GM12891 (cell line): ENCODE data around the gene P2RX5.
A peak's percentile ranks its signal among the peaks of the same experiment; 100 is the strongest.

Source experiments
- DNase-seq: peaks from one replicate; pipeline ENCODE4 v3.0.0; 2011; ENCODE audit warnings: low spot score; ENCODE audit not compliant: insufficient read length
- FAIRE-seq: peaks from 2 replicates; lab custom pipeline; 2011; peaks lifted over from hg19 to GRCh38; lab: Jason Lieb, UNC
- PAX5 ChIP-seq: IDR thresholded peaks from 2 replicates; pipeline ENCODE4 v1.6.1; 2011; ENCODE audit warnings: low read length, moderate library complexity, mild to moderate bottlenecking; ENCODE audit not compliant: insufficient read depth, severe bottlenecking
- POLR2A ChIP-seq: IDR thresholded peaks from 2 replicates; pipeline ENCODE4 v1.6.1; 2011; ENCODE audit warnings: low read depth, low read length, control low read depth
- POLR2AphosphoS5 ChIP-seq: IDR thresholded peaks from 2 replicates; pipeline ENCODE4 v1.6.1; 2011; ENCODE audit warnings: low read depth, low read length, control low read depth
- POU2F2 ChIP-seq: IDR thresholded peaks from 2 replicates; pipeline ENCODE4 v1.6.1; 2011; ENCODE audit warnings: low read depth, mild to moderate bottlenecking, control low read depth, low read length, moderate library complexity
- SPI1 ChIP-seq: IDR thresholded peaks from 2 replicates; pipeline ENCODE4 v1.6.1; 2011; ENCODE audit warnings: low read depth, low read length, control low read depth
- TAF1 ChIP-seq: IDR thresholded peaks from 2 replicates; pipeline ENCODE4 v1.6.1; 2011; ENCODE audit warnings: low read depth, low read length, control low read depth

Gene P2RX5

DNA sequence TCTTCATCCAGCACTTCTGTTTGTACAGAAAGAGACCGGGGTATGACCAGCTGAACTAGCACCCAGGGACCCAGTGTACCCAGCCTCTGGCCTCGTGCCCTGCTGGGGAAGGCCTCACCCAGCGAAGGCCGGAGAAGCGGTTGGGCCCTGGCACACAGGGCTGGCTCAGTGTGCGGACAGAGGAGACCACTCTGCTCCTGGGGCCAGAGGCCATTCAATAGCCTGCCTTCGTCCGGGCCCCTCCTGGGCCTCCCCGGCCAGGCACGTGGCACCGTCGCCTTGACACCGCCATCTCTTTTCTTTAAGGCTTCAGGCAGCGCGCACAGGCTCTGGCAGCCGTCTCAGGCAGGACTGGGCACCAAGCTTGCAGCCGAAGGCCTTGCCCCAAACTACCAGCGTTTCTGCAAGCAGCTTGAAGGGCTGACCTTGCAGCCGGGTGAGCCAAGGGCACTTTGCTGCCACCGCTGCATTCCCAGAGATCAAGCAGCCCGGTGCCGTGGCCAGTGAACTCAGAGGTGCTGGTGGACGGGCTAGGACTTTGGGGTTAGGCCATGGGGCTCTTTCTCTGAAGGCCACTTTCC, 35.6 kb downstream of the P2RX5 start:
- FAIRE-seq = no peak
- TF ChIP-seq TAF1 (no peak), POLR2A (no peak), POU2F2 (no peak), SPI1 (no peak), PAX5 (no peak), POLR2AphosphoS5 (no peak)
- DNase-seq = no peak

DNA sequence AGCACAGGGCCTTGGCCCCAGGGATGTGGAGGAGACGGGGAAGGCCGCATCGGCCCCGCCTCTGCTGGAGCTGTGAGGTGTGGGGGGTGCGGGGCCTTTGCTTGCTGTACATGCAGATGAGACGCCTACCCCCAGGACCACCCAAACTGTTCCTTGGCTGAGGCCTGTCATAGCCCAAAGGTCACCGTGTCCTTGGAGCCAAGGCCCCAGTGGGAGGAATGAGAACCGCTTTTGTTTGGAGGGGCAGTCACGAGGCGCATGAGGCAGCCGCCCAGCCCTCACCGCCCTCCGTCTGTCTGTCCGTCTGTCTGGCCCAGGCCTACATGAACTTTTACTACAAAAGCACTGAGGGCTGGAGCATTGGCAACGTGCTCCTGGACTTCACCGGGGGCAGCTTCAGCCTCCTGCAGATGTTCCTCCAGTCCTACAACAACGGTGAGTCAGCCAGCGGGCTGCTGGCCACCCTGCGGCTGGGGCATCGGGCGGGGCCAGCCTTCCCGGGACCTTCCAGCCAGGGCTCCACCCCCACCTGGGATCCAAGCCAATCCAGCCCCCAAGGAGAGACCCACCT, 36.3 kb downstream of the P2RX5 start:
- TF ChIP-seq TAF1 = no peak
- no peak for DNase-seq
- FAIRE-seq = no peak

DNA sequence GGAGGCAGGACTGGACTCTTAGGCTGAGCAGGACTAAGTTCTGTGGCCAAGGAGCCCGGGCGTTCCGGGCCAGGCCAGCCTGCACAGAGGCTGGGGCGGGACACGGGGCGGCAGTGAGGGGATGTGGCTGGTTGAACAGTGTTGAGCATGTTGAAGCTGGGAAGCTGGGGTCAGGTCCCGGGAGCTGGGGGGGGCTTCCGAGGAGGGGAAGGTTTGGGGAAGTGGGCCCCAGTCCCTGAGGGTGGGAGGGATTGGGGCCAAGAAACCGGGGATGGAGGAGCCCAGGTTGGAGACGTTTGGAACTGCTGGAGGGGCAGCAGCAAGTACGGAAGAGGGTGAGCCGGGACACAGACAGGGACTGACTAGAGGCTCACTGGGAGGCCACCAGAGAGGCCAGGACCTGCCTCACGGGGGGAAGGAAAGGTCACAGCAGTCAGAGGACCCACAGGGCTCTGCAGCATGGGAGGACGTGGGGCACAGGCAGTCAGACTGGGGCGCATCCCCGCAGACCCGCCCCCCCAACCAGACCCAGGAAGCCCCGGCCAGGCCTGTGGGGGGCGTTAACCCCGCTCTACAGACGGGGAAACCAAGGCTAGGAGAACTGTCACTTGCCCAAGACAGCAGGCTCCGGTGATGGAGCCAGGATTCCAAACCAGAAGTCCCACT, 37.0 kb downstream of the P2RX5 start:
- TF ChIP-seq POU2F2 (no peak), TAF1 (no peak), POLR2A (no peak), PAX5 (no peak), POLR2AphosphoS5 (no peak), SPI1 (no peak)
- DNase-seq = no peak
- FAIRE-seq = no peak

DNA sequence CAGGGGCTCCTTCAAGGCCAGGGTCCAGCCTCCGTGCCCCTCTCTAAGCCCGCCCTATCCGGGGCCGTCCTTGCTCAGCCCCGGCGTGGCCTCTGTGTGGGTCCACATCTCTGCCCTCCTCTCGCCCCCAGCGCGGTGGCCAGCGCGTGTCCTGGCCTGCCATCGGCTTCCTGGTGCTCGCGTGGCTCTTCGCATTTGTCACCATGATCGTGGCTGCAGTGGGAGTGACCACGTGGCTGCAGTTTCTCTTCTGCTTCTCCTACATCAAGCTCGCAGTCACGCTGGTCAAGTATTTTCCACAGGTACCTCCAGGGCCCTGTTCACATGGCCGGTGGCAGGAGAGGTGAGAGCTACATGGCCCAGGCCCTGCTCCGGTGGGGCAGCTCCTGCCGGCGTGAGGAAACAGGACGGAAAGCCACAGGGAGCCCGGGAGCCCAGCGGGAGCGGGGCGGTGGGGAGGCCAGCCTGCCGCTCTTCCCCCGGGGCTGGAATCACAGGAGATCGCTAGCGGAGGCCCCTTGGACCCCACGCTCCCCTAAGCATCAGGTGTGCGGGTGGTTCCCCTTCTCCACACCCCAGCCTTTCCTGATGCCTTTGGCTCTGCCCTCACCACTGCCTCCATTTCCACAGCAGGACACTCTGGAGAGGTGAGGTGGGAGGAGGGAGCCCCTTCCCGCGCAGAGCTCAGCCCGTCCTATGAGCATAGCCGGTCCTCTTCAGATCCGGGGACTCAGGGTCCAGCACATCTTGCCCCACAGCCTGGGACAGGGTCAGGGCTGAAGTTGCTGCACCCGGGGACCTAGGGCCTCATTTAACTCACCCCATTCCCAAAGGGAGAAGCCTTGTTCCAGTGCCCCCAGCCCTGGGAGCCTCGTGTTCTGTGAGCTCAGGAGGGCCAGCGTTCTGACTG, 37.8 kb downstream of the P2RX5 start:
- no peak for FAIRE-seq
- TF ChIP-seq SPI1 (0 out of 2 replicates have a peak, but pooled peaks have one; percentile 8), PAX5 (no peak)
- no peak for DNase-seq

DNA sequence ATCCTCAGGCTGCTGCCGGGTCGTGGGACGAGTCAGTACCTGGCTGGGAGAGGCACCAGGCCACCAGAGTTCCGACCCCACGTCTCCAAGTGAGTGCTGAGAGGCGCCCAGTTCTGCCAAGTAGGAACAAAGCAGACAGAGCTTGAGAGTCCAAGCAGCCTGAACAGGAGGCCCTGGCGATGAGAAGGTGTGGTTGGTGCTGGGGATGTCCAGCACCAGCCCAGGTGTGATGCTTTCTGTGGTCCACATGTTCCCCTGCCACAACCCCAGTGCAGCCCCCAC, 38.4 kb downstream of the P2RX5 start:
- TF ChIP-seq TAF1 (no peak), POLR2A (no peak), POLR2AphosphoS5 (no peak)
- FAIRE-seq = no peak
- no peak for DNase-seq

DNA sequence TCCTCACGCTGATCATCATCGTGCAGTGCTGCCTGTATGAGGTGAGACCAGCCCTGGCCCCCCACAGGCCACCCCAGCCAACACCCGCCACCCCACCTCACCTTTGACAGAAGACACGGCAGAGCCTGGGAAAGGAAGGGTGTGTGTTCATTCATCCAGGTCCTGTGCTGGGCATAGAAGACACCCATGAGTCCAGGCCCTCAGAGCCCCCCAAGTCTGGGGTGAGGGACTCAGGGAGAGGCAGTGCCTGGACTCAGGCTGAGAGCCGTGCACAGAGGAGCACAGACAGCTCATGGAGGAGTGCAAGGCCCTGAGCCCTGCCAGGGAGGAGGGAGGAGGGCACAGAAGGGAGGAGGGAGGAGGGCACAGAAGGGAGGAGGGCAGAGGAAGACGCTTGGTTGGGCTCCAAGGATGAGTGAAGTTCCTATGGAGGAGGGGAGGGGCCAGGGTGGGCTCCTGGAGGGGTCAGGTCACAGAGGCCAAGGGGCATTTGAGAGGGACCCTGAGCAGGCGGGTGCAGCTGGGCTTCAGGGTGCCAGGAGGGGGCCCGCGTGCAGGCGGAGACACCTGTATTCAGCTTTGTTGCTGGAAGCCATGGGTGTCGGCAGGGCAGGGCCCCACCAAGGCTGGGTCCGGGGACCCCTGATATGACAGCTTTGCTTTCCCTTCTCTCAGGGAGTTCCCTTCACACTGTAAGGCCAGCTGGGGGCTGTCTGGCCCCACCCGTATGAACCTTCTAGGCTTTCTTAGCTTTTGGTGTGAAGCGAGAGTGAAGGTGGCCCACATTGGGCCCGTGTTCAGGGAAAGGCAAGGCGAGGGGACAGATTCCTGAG, 39.0 kb downstream of the P2RX5 start:
- FAIRE-seq = no peak
- TF ChIP-seq POLR2A (no peak), PAX5 (no peak), POU2F2 (no peak), POLR2AphosphoS5 (no peak), TAF1 (no peak), SPI1 (no peak)
- no peak for DNase-seq

DNA sequence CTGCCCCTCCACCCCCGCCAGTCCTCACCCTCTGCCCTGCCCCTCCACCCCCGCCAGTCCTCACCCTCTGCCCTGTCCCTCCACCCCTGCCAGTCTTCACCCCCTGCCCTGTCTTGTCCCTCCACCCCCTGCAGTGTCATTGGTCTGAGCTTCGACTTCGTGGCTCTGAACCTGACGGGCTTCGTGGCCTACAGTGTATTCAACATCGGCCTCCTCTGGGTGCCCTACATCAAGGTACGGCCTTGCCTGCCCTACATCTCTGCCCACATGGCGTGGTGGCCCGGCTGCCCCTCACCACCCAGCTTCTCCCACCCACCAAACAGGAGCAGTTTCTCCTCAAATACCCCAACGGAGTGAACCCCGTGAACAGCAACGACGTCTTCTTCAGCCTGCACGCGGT, 39.6 kb downstream of the P2RX5 start:
- DNase-seq (no peak), FAIRE-seq (no peak)
- TF ChIP-seq POLR2A (no peak), POLR2AphosphoS5 (no peak), POU2F2 (no peak), PAX5 (no peak), SPI1 (no peak), TAF1 (no peak)

DNA sequence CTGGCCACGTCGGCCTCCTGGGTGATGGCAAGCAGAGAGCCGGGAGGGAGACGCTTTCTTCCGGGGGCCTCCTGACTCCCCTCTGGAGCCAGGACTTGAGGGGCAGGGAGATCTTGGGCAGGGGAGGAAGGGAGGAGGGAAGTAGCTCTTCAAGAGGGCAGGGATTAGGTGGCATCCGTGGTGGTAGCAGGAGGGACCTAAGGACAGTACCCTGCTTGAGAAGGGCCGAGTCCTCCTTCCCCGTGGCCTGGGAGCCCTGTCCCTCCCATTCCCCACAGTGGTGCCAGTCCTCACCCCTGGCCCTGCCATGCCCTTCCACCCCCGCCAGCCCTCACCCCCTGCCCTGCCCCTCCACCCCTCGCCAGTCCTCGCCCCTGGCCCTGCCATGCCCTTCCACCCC, 40.2 kb downstream of the P2RX5 start:
- TF ChIP-seq SPI1 (no peak), POLR2A (no peak), POU2F2 (no peak), TAF1 (no peak), PAX5 (no peak), POLR2AphosphoS5 (no peak)
- DNase-seq = no peak
- FAIRE-seq = no peak

DNA sequence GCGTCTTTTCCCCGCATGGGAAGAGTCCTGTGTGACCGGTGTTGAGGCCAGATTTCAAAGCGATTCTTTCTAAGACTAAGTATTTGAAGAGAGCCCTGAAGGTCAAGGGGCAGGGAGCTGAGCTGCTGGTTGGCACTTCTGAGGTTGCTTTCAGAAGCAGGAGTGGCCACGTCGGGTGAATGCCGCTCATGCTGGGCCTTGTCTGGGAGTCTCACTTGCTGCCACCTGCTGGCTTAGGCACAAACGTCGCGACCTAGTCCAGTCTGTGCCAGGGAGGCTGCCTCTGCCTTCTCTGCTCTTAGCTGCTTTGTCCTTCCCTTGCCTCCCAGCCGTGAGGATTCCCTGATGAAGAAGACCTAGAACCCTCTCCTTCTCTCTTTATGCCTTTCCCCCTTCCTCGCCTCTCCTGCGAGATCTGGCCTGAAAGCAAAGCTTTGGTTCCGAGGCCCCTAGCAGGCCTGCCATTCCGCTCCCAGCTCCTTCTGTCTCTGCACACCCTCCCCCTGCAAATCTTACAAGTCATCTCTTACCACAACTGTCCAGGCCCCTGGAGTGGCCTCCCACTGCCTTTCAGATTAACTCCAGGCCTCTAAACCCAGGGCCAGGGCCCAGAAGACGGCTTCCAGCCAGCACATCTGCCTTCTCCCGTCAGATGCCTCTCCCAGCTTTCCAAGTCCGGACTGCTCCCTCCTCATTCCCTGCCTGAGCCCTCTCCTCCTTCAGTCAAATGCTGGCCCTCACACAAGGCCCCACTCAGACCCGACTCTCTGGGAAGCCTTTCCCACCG, 48.0 kb downstream of the P2RX5 start:
- DNase-seq (no peak), FAIRE-seq (peak; percentile 41)
- TF ChIP-seq POU2F2 (no peak), SPI1 (no peak), POLR2AphosphoS5 (no peak), POLR2A (no peak), TAF1 (no peak), PAX5 (no peak)
